H1 (cell line): Measurements from ENCODE around the gene RFC3. TPM values are rescaled to one million over a fixed set of nuclear protein-coding genes. Genes with fewer than 3 reads are reported as not detected.

ENCODE experiments used
- CTCF ChIA-PET: fragments of 300-600 bp; sonication (Branson Sonifier 250); formaldehyde crosslinking; loops from one replicate; lab custom pipeline; 2021; ENCODE audit not compliant: partially characterized antibody; lab: Charles Lee
- POLR2A ChIA-PET: fragments of 300-600 bp; sonication (Branson Sonifier 250); formaldehyde crosslinking; loops from one replicate; lab custom pipeline; 2021; ENCODE audit warnings: inconsistent platforms; ENCODE audit not compliant: partially characterized antibody; lab: Charles Lee
- DNase-seq, 2 experiments: peaks; one replicate each; pipeline versions ENCODE4 v3.0.0 to v3.0.0-alpha.2; 2010 to 2022; ENCODE audit warnings: low spot score in 2 of 2, low read depth in 1 of 2, mixed read lengths in 1 of 2
- FAIRE-seq: peaks from 2 replicates; lab custom pipeline; 2011; peaks lifted over from hg19 to GRCh38; lab: Jason Lieb, UNC
- H2AFZ ChIP-seq: 2 replicates; pipeline ENCODE4 v1.8.1; 2012; ENCODE audit warnings: low read length, inconsistent platforms
- H2AK5ac ChIP-seq: 2 replicates; pipeline ENCODE4 v1.6.1; 2013; ENCODE audit warnings: low read depth, low read length
- H2BK120ac ChIP-seq: replicated peaks from 2 replicates; pipeline ENCODE3; 2013; ENCODE audit warnings: low read depth, low read length, inconsistent platforms
- H2BK12ac ChIP-seq: 2 replicates; pipeline ENCODE4 v1.6.1; 2013; ENCODE audit warnings: low read depth, low read length
- H2BK15ac ChIP-seq: 2 replicates; pipeline ENCODE4 v1.6.1; 2013; ENCODE audit warnings: low read length
- H2BK20ac ChIP-seq: 2 replicates; pipeline ENCODE4 v1.6.1; 2013; ENCODE audit warnings: low read length
- H2BK5ac ChIP-seq: 2 replicates; pipeline ENCODE4 v1.6.1; 2013; ENCODE audit warnings: low read depth, low read length
- H3K14ac ChIP-seq: 2 replicates; pipeline ENCODE4 v1.6.1; 2013; ENCODE audit warnings: inconsistent platforms; ENCODE audit not compliant: insufficient read length
- H3K18ac ChIP-seq: 2 replicates; pipeline ENCODE4 v1.6.1; 2013; ENCODE audit warnings: low read length; ENCODE audit errors: extremely low read depth
- H3K23ac ChIP-seq: 2 replicates; pipeline ENCODE4 v1.6.1; 2013; ENCODE audit warnings: inconsistent platforms; ENCODE audit not compliant: insufficient read length
- H3K23me2 ChIP-seq: 2 replicates; pipeline ENCODE4 v1.6.1; 2013; ENCODE audit warnings: low read depth, low read length
- H3K27ac ChIP-seq: 2 replicates; pipeline ENCODE4 v1.6.1; 2011; ENCODE audit warnings: low read depth, low read length, inconsistent platforms
- H3K27me3 ChIP-seq, 4 experiments: replicated peaks in 1 of 4; 1 replicate in 1 of 4; 2 replicates in 3 of 4; pipeline versions ENCODE4 v1.6.1 to v1.8.1; 2011 to 2013; ENCODE audit warnings: low read length in 3 of 4, mild to moderate bottlenecking in 3 of 4, inconsistent platforms in 2 of 4, mixed read lengths in 2 of 4, moderate library complexity in 1 of 4; ENCODE audit not compliant: control insufficient read depth in 3 of 4, insufficient read depth in 3 of 4; ENCODE audit errors: extremely low read depth in 1 of 4
- H3K36me3 ChIP-seq, 4 experiments: 2 replicates each; pipeline versions ENCODE4 v1.6.1 to v1.8.1; 2011 to 2013; ENCODE audit warnings: mild to moderate bottlenecking in 4 of 4, low read length in 3 of 4, moderate library complexity in 2 of 4, control low read depth in 1 of 4, inconsistent platforms in 1 of 4; ENCODE audit not compliant: insufficient read depth in 4 of 4, control insufficient read depth in 2 of 4
- H3K4ac ChIP-seq: replicated peaks from 2 replicates; pipeline ENCODE3; 2013; ENCODE audit warnings: low read length, low read depth, mixed read lengths, inconsistent platforms; ENCODE audit not compliant: insufficient read length
- H3K4me1 ChIP-seq, 4 experiments: replicated peaks in 1 of 4; 1 replicate in 1 of 4; 2 replicates in 3 of 4; pipeline versions ENCODE4 v1.6.1 to v1.8.1; 2011 to 2013; ENCODE audit warnings: low read length in 3 of 4, inconsistent platforms in 2 of 4, mixed read lengths in 1 of 4; ENCODE audit not compliant: insufficient read depth in 4 of 4, control insufficient read depth in 3 of 4
- H3K4me2 ChIP-seq, 2 experiments: 2 replicates each; pipeline versions ENCODE4 v1.6.1 to v1.8.1; 2011 to 2013; ENCODE audit warnings: low read depth in 2 of 2, low read length in 2 of 2, control low read depth in 1 of 2, inconsistent platforms in 1 of 2, mild to moderate bottlenecking in 1 of 2; ENCODE audit not compliant: insufficient read depth in 1 of 2
- H3K4me3 ChIP-seq, 4 experiments: fragments of 200-600, 300-600 bp in 1 of 4; sonication (generic), shearing (Covaris generic), sonication (Bioruptor Twin) in 1 of 4; 2 replicates each; pipeline versions ENCODE4 v1.5.1 to v1.8.1; 2011 to 2016; ENCODE audit warnings: low read length in 4 of 4, low read depth in 3 of 4, control low read depth in 2 of 4, inconsistent platforms in 2 of 4, mild to moderate bottlenecking in 2 of 4, mixed read lengths in 1 of 4, moderate library complexity in 1 of 4; ENCODE audit not compliant: insufficient read depth in 2 of 4; ENCODE audit errors: extremely low read depth in 1 of 4
- H3K56ac ChIP-seq: replicated peaks from 2 replicates; pipeline ENCODE3; 2013; ENCODE audit warnings: low read depth, mild to moderate bottlenecking, mixed read lengths, low read length, inconsistent platforms; ENCODE audit not compliant: insufficient read length
- H3K79me1 ChIP-seq: 2 replicates; pipeline ENCODE4 v1.6.1; 2013; ENCODE audit warnings: low read depth, low read length, control low read depth
- H3K79me2 ChIP-seq, 2 experiments: 2 replicates each; pipeline versions ENCODE4 v1.6.1 to v1.8.1; 2012 to 2013; ENCODE audit warnings: low read length in 2 of 2, mild to moderate bottlenecking in 2 of 2, inconsistent platforms in 1 of 2; ENCODE audit not compliant: insufficient read depth in 2 of 2, control insufficient read depth in 1 of 2
- H3K9ac ChIP-seq, 4 experiments: replicated peaks in 1 of 4; 1 replicate in 1 of 4; 2 replicates in 3 of 4; pipeline versions ENCODE4 v1.6.1 to v1.8.1; 2011 to 2013; ENCODE audit warnings: low read depth in 3 of 4, low read length in 3 of 4, control low read depth in 2 of 4, mild to moderate bottlenecking in 2 of 4, moderate library complexity in 2 of 4, inconsistent platforms in 1 of 4; ENCODE audit errors: extremely low read depth in 1 of 4
- H3K9me3 ChIP-seq, 2 experiments: 2 replicates each; pipeline versions ENCODE4 v1.6.1 to v1.8.1; 2012 to 2013; ENCODE audit warnings: mild to moderate bottlenecking in 2 of 2, moderate library complexity in 2 of 2, control low read depth in 1 of 2, inconsistent platforms in 1 of 2, low read depth in 1 of 2, low read length in 1 of 2, mixed read lengths in 1 of 2; ENCODE audit not compliant: insufficient read depth in 2 of 2
- H4K20me1 ChIP-seq, 2 experiments: replicated peaks in 1 of 2; 2 replicates each; pipeline versions ENCODE3 to v1.8.1; 2011 to 2013; ENCODE audit warnings: inconsistent platforms in 2 of 2, low read length in 2 of 2, mild to moderate bottlenecking in 1 of 2; ENCODE audit not compliant: insufficient read depth in 2 of 2, control insufficient read depth in 1 of 2
- H4K5ac ChIP-seq: 2 replicates; pipeline ENCODE4 v1.6.1; 2013; ENCODE audit warnings: low read length, low read depth, mixed read lengths, inconsistent platforms; ENCODE audit not compliant: insufficient read length
- H4K8ac ChIP-seq: 2 replicates; pipeline ENCODE4 v1.8.0; 2013; ENCODE audit warnings: mild to moderate bottlenecking, moderate library complexity, low read length, inconsistent platforms; ENCODE audit not compliant: insufficient read depth; ENCODE audit errors: extremely low read depth
- H4K91ac ChIP-seq: replicated peaks from 2 replicates; pipeline ENCODE3; 2013; ENCODE audit warnings: low read length, mixed read lengths, inconsistent platforms; ENCODE audit not compliant: insufficient read length
- BACH1 ChIP-seq: IDR thresholded peaks from 2 replicates; pipeline ENCODE4 v1.6.1; 2012; ENCODE audit warnings: low read length, improper control_type of control experiment
- BRCA1 ChIP-seq: IDR thresholded peaks from 2 replicates; pipeline ENCODE4 v1.6.1; 2012; ENCODE audit warnings: low read depth, low read length, improper control_type of control experiment
- EP300 ChIP-seq, 2 experiments: IDR thresholded peaks; 1 replicate in 1 of 2; 2 replicates in 1 of 2; pipeline ENCODE4 v1.6.1; 2011 to 2012; ENCODE audit warnings: low read depth in 2 of 2, low read length in 2 of 2, mild to moderate bottlenecking in 2 of 2, borderline replicate concordance in 1 of 2, inconsistent platforms in 1 of 2, moderate library complexity in 1 of 2
- GTF2F1 ChIP-seq: IDR thresholded peaks from 2 replicates; pipeline ENCODE4 v1.6.1; 2012; ENCODE audit warnings: low read depth, low read length, improper control_type of control experiment, borderline replicate concordance
- HDAC2 ChIP-seq, 2 experiments: fragments of 300-600 bp in 1 of 2; sonication (generic) in 1 of 2; IDR thresholded peaks; 2 replicates each; pipeline ENCODE4 v1.6.1; 2011 to 2012; ENCODE audit warnings: low read depth in 2 of 2, low read length in 2 of 2, mild to moderate bottlenecking in 2 of 2, moderate library complexity in 2 of 2, borderline replicate concordance in 1 of 2, inconsistent platforms in 1 of 2
- MAFK ChIP-seq: IDR thresholded peaks from 2 replicates; pipeline ENCODE4 v1.6.1; 2012; ENCODE audit warnings: low read depth, mild to moderate bottlenecking, improper control_type of control experiment, low read length
- RAD21 ChIP-seq, 2 experiments: IDR thresholded peaks in 1 of 2; conservative IDR thresholded peaks in 1 of 2; 2 replicates each; pipeline ENCODE4 v1.6.1; 2011; ENCODE audit warnings: low read depth in 2 of 2, low read length in 2 of 2, improper control_type of control experiment in 1 of 2, inconsistent platforms in 1 of 2, mild to moderate bottlenecking in 1 of 2, moderate library complexity in 1 of 2
- SP1 ChIP-seq: IDR thresholded peaks from 2 replicates; pipeline ENCODE4 v1.6.1; 2011; ENCODE audit warnings: low read depth, low read length
- SUZ12 ChIP-seq: fragments of 200-600 bp; sonication (generic); IDR thresholded peaks from 2 replicates; pipeline ENCODE4 v1.6.1; 2012; ENCODE audit warnings: mild to moderate bottlenecking, inconsistent platforms, low read length, moderate library complexity, mixed read lengths
- USF2 ChIP-seq: IDR thresholded peaks from 2 replicates; pipeline ENCODE4 v1.6.1; 2011; ENCODE audit warnings: low read length, improper control_type of control experiment
- WGBS, 2 experiments: shearing (Covaris generic) in 1 of 2; methylation state at CpG; one replicate each; pipeline versions ENCODE4 v1.1.6 to v1.1.7; 2013 to 2015; ENCODE audit warnings: low lambda C conversion rate in 2 of 2, mixed read lengths in 2 of 2, inconsistent platforms in 1 of 2, low coverage in 1 of 2, missing lambda C conversion rate in 1 of 2; ENCODE audit not compliant: insufficient replicate concordance in 2 of 2, insufficient coverage in 1 of 2, insufficient read length in 1 of 2; ENCODE audit errors: extremely low coverage in 1 of 2, missing lambda C conversion rate in 1 of 2; 5-methylcytosine and 5-hydroxymethylcytosine counted together
- polyA plus RNA-seq, 7 experiments: library from polyadenylated mRNA; depleted of rRNA in 3 of 7; stranded (reverse) in 5 of 7; unstranded in 2 of 7; fragments of >200 nt in 5 of 7; fragments of 200-250 nt in 2 of 7; gene quantifications; 1 replicate in 5 of 7; 2 replicates in 1 of 7; 4 replicates in 1 of 7; pipeline versions ENCODE4 v1.2.1 to v1.2.3, GENCODE V29; 2011 to 2013; ENCODE audit warnings: missing spikeins in 2 of 7, mixed read lengths in 2 of 7
- total RNA-seq: library from RNA; stranded (reverse); fragmentation: NEBNext Ultra II Directional; extraction: Animal tissue kit (Norgen Biotek cat#: 25700); gene quantifications from 2 replicates; pipeline ENCODE4 v1.2.1, GENCODE V29; 2021

RFC3 gene
- total and polyA plus RNA-seq, 2 of the 8 experiments (the other 6 are each of a cell fraction or from before 2014, with no cell fraction given) = 26.4 to 45.6 TPM

- Histone ChIP-seq H2AK5ac (no peak overlapping the region), H2BK120ac (no peak overlapping the region), H2BK15ac (no peak overlapping the region), H3K56ac (no peak overlapping the region), H2BK5ac (no peak overlapping the region), H3K79me2 (no peaks in the 10 kb centered on the region), H3K4me3 (no peak overlapping the region), H3K9ac (peak overlapping the region in 1 of 4 experiments; percentile 34; a peak in 1 of 7 replicates), H3K27ac (no peak overlapping the region), H3K4me1 (no peaks in the 10 kb centered on the region), H2BK12ac (no peak overlapping the region), H3K9me3 (no peaks in the 10 kb centered on the region), H3K27me3 (no peaks in the 10 kb centered on the region), H4K20me1 (no peaks in the 10 kb centered on the region), H3K23me2 (no peaks in the 10 kb centered on the region), H2BK20ac (no peak overlapping the region), H3K36me3 (no peaks in the 10 kb centered on the region), H3K79me1 (no peaks in the 10 kb centered on the region; the same call in 1 of the 2 replicates), H3K18ac (no peak overlapping the region), H4K5ac (no peak overlapping the region), H3K14ac (no peak overlapping the region), H3K23ac (no peak overlapping the region), H2AFZ (no peak overlapping the region), H3K4ac (no peak overlapping the region), H4K8ac (no peak overlapping the region), H4K91ac (no peak overlapping the region), H3K4me2 (no peak overlapping the region)
- DNase-seq = no peak
- ChIA-PET POLR2A (no interaction called here), CTCF (no interaction called here)
- TF ChIP-seq HDAC2 (IDR thresholded peaks at IDR 0.05; ENCODE audit: borderline replicate concordance in 1 of 2, low read depth in 2 of 2, low read length in 2 of 2) (no peak), GTF2F1 (no peak), MAFK (no peak), BACH1 (no peak), USF2 (no peak), RAD21 (IDR thresholded peaks at IDR 0.05 in 1 of 2, conservative IDR thresholded peaks at IDR 0.05 in 1 of 2; ENCODE audit: low read depth in 2 of 2, low read length in 2 of 2) (no peak), SP1 (no peak), EP300 (IDR thresholded peaks at IDR 0.05; ENCODE audit: borderline replicate concordance in 1 of 2, low read depth in 2 of 2, low read length in 2 of 2) (no peak), SUZ12 (no peak), BRCA1 (no peak)
- no peak for FAIRE-seq
- 93% methylated on average over 1 of the region's 1 CpG; no CpG with 5 or more reads in 1 of the 2 experiments for WGBS, 2 experiments
Observed at GRCh38 chr13:33859691-33860303, 41.8 kb downstream of the RFC3 start.
